ENCODE data around the gene BCAT1.
"Not testable (repeated sequence)": the region's sequence is repeated elsewhere in the genome, so short reads cannot be mapped to it uniquely, and the experiment has no call there.

BCAT1 gene

GRCh38 chr12:24913953-24914352, 34.9 kb downstream of the BCAT1 start:
- DNase-seq (ENCODE audit: low spot score), result no peak
- Histone ChIP-seq H2BK15ac (ENCODE audit: low read length) (no peak overlapping the region), H3K18ac (ENCODE audit: low read length) (no peak overlapping the region), H2BK120ac (ENCODE audit: low read depth, low read length) (no peak overlapping the region), H3K36me3 (replicated peaks in 1 of 2; ENCODE audit: control insufficient read depth in 2 of 2, insufficient read depth in 2 of 2, low read length in 2 of 2) (peaks cover 0 to 23% of the 10 kb centered on the region in 2 donors), H3K23ac (ENCODE audit: low read depth, low read length, poor library complexity) (no peak overlapping the region), H3K4me1 (ENCODE audit: control insufficient read depth in 2 of 2, insufficient read depth in 1 of 2, low read depth in 1 of 2, low read length in 2 of 2) (peaks cover 5 to 7% of the 10 kb centered on the region in 2 donors), H3K14ac (ENCODE audit: low read length) (no peak overlapping the region), H3K27ac (replicated peaks; ENCODE audit: low read length) (no peak overlapping the region), H3K4me3 (ENCODE audit: low read length in 2 of 2) (no peak overlapping the region), H3K27me3 (ENCODE audit: control insufficient read depth in 3 of 3, insufficient read depth in 3 of 3, low read depth in 1 of 3, low read length in 3 of 3) (no peaks in the 10 kb centered on the region), H2BK12ac (ENCODE audit: low read length) (no peak overlapping the region), H4K91ac (ENCODE audit: low read depth, low read length, poor library complexity) (no peak overlapping the region), H3K4ac (ENCODE audit: low read length) (no peak overlapping the region), H2BK5ac (ENCODE audit: low read length) (no peak overlapping the region), H3K4me2 (ENCODE audit: insufficient read depth, low read length, poor library complexity, severe bottlenecking) (no peak overlapping the region), H3K9me3 (replicated peaks in 1 of 2; ENCODE audit: control insufficient read depth in 2 of 2, insufficient read depth in 1 of 2, low read depth in 1 of 2, low read length in 2 of 2) (no peaks in the 10 kb centered on the region), H2AK5ac (ENCODE audit: low read depth, low read length) (no peak overlapping the region), H4K8ac (ENCODE audit: low read depth, low read length) (no peak overlapping the region), H2AFZ (ENCODE audit: low read length) (no peak overlapping the region), H3K79me1 (ENCODE audit: low read depth, low read length) (peaks cover 3% of the 10 kb centered on the region), H3K9ac (ENCODE audit: low read depth, low read length, poor library complexity) (no peak overlapping the region)
- WGBS, 2 donors (ENCODE audit: extremely low coverage in 2 of 2, insufficient read length in 2 of 2, insufficient replicate concordance in 1 of 2), result no CpG with 5 or more reads among the region's 3 CpGs

DNA sequence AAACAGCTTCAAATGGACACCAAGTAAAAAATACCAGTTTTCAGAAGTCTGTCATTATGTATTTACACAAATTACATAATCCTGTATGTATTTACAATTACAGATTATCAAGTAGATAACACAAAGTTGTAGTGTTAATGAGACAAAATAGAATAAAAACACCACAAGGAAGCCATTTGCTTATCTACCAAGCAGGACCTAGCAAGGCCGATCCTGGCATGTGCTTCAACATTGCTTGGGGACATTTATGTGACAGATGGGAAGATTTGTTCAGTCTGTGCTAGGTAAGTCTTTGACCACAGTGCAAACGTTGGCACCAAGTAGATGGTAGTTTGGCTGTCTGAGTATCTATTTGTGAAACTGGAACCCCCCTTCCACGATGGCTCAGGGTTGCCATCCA, 35.8 kb downstream of the BCAT1 start:
- Histone ChIP-seq H3K23ac (ENCODE audit: low read depth, low read length, poor library complexity) (no peak overlapping the region), H3K4ac (ENCODE audit: low read length) (no peak overlapping the region), H3K79me1 (ENCODE audit: low read depth, low read length) (peaks cover 3% of the 10 kb centered on the region), H3K27me3 (ENCODE audit: control insufficient read depth in 3 of 3, insufficient read depth in 3 of 3, low read depth in 1 of 3, low read length in 3 of 3) (no peaks in the 10 kb centered on the region), H3K9ac (ENCODE audit: low read depth, low read length, poor library complexity) (no peak overlapping the region), H3K4me3 (ENCODE audit: low read length in 2 of 2) (no peak overlapping the region), H2AK5ac (ENCODE audit: low read depth, low read length) (no peak overlapping the region), H2BK12ac (ENCODE audit: low read length) (no peak overlapping the region), H2AFZ (ENCODE audit: low read length) (no peak overlapping the region), H3K14ac (ENCODE audit: low read length) (no peak overlapping the region), H2BK15ac (ENCODE audit: low read length) (no peak overlapping the region), H3K9me3 (replicated peaks in 1 of 2; ENCODE audit: control insufficient read depth in 2 of 2, insufficient read depth in 1 of 2, low read depth in 1 of 2, low read length in 2 of 2) (no peaks in the 10 kb centered on the region), H2BK5ac (ENCODE audit: low read length) (no peak overlapping the region), H3K18ac (ENCODE audit: low read length) (no peak overlapping the region), H4K91ac (ENCODE audit: low read depth, low read length, poor library complexity) (no peak overlapping the region), H4K8ac (ENCODE audit: low read depth, low read length) (no peak overlapping the region), H3K27ac (replicated peaks; ENCODE audit: low read length) (no peak overlapping the region), H3K36me3 (replicated peaks in 1 of 2; ENCODE audit: control insufficient read depth in 2 of 2, insufficient read depth in 2 of 2, low read length in 2 of 2) (peaks cover 0 to 31% of the 10 kb centered on the region in 2 donors), H2BK120ac (ENCODE audit: low read depth, low read length) (no peak overlapping the region), H3K4me2 (ENCODE audit: insufficient read depth, low read length, poor library complexity, severe bottlenecking) (no peak overlapping the region), H3K4me1 (ENCODE audit: control insufficient read depth in 2 of 2, insufficient read depth in 1 of 2, low read depth in 1 of 2, low read length in 2 of 2) (peaks cover 5 to 7% of the 10 kb centered on the region in 2 donors)
- WGBS, 2 donors (ENCODE audit: extremely low coverage in 2 of 2, insufficient read length in 2 of 2, insufficient replicate concordance in 1 of 2), result no CpG with 5 or more reads among the region's 3 CpGs
- DNase-seq (ENCODE audit: low spot score), result no peak

- H2BK15ac ChIP-seq (ENCODE audit: low read length), result no peak overlapping the region
- no peak overlapping the region for H3K4me2 ChIP-seq (ENCODE audit: insufficient read depth, low read length, poor library complexity, severe bottlenecking)
- no peak overlapping the region for H2AFZ ChIP-seq (ENCODE audit: low read length)
- DNase-seq (ENCODE audit: low spot score), result no peak
- WGBS, 2 donors (ENCODE audit: extremely low coverage in 2 of 2, insufficient read length in 2 of 2, insufficient replicate concordance in 1 of 2), result no CpG with 5 or more reads among the region's 9 CpGs
- no peaks in the 10 kb centered on the region for H3K27me3 ChIP-seq (ENCODE audit: control insufficient read depth in 3 of 3, insufficient read depth in 3 of 3, low read depth in 1 of 3, low read length in 3 of 3)
- H3K9ac ChIP-seq (ENCODE audit: low read depth, low read length, poor library complexity), result no peak overlapping the region
- H3K14ac ChIP-seq (ENCODE audit: low read length), result no peak overlapping the region
- H3K18ac ChIP-seq (ENCODE audit: low read length), result no peak overlapping the region
- no peak overlapping the region for H3K4me3 ChIP-seq (ENCODE audit: low read length in 2 of 2)
- H2BK120ac ChIP-seq (ENCODE audit: low read depth, low read length), result no peak overlapping the region
- no peak overlapping the region for H3K27ac ChIP-seq (replicated peaks; ENCODE audit: low read length)
- no peak overlapping the region for H3K23ac ChIP-seq (ENCODE audit: low read depth, low read length, poor library complexity)
- peaks cover 0 to 29% of the 10 kb centered on the region in 2 donors for H3K36me3 ChIP-seq (replicated peaks in 1 of 2; ENCODE audit: control insufficient read depth in 2 of 2, insufficient read depth in 2 of 2, low read length in 2 of 2)
- peaks cover 3% of the 10 kb centered on the region for H3K79me1 ChIP-seq (ENCODE audit: low read depth, low read length)
- no peaks in the 10 kb centered on the region for H3K9me3 ChIP-seq (replicated peaks in 1 of 2; ENCODE audit: control insufficient read depth in 2 of 2, insufficient read depth in 1 of 2, low read depth in 1 of 2, low read length in 2 of 2)
- no peak overlapping the region for H3K4ac ChIP-seq (ENCODE audit: low read length)
- no peak overlapping the region for H2BK5ac ChIP-seq (ENCODE audit: low read length)
- H3K4me1 ChIP-seq (ENCODE audit: control insufficient read depth in 2 of 2, insufficient read depth in 1 of 2, low read depth in 1 of 2, low read length in 2 of 2), result peaks cover 5 to 9% of the 10 kb centered on the region in 2 donors
- no peak overlapping the region for H4K8ac ChIP-seq (ENCODE audit: low read depth, low read length)
- H2AK5ac ChIP-seq (ENCODE audit: low read depth, low read length), result no peak overlapping the region
- no peak overlapping the region for H4K91ac ChIP-seq (ENCODE audit: low read depth, low read length, poor library complexity)
- no peak overlapping the region for H2BK12ac ChIP-seq (ENCODE audit: low read length)
Observed at GRCh38 chr12:24911271-24911791, 37.6 kb downstream of the BCAT1 start.

DNA sequence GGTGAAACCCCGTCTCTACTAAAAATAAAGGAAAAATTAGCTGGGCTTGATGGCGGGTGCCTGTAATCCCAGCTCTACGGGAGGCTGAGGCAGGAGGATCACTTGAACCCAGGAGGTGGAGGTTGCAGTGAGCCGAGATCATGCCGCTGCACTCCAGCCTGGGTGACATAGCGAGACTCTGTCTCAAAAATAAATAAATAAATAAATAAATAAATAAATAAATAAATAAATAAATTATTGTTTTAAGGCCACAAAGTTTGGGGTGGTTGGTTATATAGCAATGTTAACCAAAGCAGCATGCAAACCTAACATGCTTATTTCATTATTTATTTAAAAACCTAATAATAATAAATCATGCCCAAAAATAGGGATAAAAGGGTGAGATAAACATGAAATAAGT, 38.7 kb downstream of the BCAT1 start:
- not testable (repeated sequence) for H3K18ac ChIP-seq (ENCODE audit: low read length); DNase-seq (ENCODE audit: low spot score); H2BK15ac ChIP-seq (ENCODE audit: low read length); H3K14ac ChIP-seq (ENCODE audit: low read length); H3K4ac ChIP-seq (ENCODE audit: low read length); H3K23ac ChIP-seq (ENCODE audit: low read depth, low read length, poor library complexity); H2AK5ac ChIP-seq (ENCODE audit: low read depth, low read length); H3K9me3 ChIP-seq (replicated peaks in 1 of 2; ENCODE audit: control insufficient read depth in 2 of 2, insufficient read depth in 1 of 2, low read depth in 1 of 2, low read length in 2 of 2); H2BK120ac ChIP-seq (ENCODE audit: low read depth, low read length); H2BK12ac ChIP-seq (ENCODE audit: low read length); H3K4me2 ChIP-seq (ENCODE audit: insufficient read depth, low read length, poor library complexity, severe bottlenecking); H3K79me1 ChIP-seq (ENCODE audit: low read depth, low read length); H2BK5ac ChIP-seq (ENCODE audit: low read length); H4K91ac ChIP-seq (ENCODE audit: low read depth, low read length, poor library complexity); H3K27ac ChIP-seq (replicated peaks; ENCODE audit: low read length); H4K8ac ChIP-seq (ENCODE audit: low read depth, low read length); H3K27me3 ChIP-seq (ENCODE audit: control insufficient read depth in 3 of 3, insufficient read depth in 3 of 3, low read depth in 1 of 3, low read length in 3 of 3); H3K4me3 ChIP-seq (ENCODE audit: low read length in 2 of 2); H3K9ac ChIP-seq (ENCODE audit: low read depth, low read length, poor library complexity); H2AFZ ChIP-seq (ENCODE audit: low read length)
- WGBS, 2 donors (ENCODE audit: extremely low coverage in 2 of 2, insufficient read length in 2 of 2, insufficient replicate concordance in 1 of 2), result no CpG with 5 or more reads among the region's 6 CpGs
- Histone ChIP-seq H3K36me3 (replicated peaks in 1 of 2; ENCODE audit: control insufficient read depth in 2 of 2, insufficient read depth in 2 of 2, low read length in 2 of 2) (peaks cover 0 to 25% of the 10 kb centered on the region in 2 donors), H3K4me1 (ENCODE audit: control insufficient read depth in 2 of 2, insufficient read depth in 1 of 2, low read depth in 1 of 2, low read length in 2 of 2) (peaks cover 5 to 13% of the 10 kb centered on the region in 2 donors)

Measured in neuronal stem cell (in vitro differentiated cells).